HG02678 (cell line): ENCODE measurements around the gene ENGASE.

Source experiments
- ATAC-seq: cut with Tn5 transposase; IDR thresholded peaks from one replicate; pipeline ENCODE4 v1.9.1; 2021; ENCODE audit warnings: mild to moderate bottlenecking, moderate library complexity; ENCODE audit not compliant: unreplicated experiment

The ENGASE gene

DNA sequence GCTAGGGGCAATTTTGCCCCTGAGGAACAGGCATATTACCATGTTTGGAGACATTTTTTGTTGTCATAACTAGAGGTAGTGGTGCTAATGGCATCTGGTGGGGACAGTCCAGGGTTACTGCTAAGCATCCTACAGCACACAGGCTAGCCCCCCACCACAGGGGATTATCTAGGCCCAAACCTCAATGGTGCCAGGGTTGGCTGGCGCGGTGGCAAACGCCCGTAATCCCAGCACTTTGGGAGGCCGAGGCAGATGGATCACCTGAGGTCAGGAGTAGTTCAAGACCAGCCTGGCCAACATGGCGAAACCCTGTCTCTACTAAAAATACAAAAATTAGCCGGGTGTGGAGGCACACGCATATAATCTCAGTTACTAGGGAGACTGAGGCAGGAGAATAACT is 35.5 kb upstream of the ENGASE start:
- no peak for ATAC-seq

DNA sequence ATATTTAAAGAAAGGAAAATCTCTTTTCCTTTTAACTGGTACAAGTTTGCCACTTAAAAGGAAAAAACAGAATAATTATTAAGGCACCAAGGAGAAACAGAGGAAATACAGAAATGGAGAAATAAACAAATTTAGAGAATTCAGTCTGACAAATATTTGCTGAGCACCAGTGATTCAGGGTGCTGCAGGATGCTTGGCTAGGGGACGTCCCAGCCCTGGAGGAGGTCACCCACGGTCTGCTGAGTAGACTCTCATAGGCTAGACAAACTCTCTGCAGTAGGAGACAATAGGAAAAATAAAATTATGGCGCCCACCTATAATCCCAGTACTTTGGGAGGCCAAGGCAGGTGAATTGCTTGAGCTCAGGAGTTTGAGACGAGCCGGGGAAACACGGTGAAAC is 34.7 kb upstream of the ENGASE start:
- ATAC-seq: no peak

DNA sequence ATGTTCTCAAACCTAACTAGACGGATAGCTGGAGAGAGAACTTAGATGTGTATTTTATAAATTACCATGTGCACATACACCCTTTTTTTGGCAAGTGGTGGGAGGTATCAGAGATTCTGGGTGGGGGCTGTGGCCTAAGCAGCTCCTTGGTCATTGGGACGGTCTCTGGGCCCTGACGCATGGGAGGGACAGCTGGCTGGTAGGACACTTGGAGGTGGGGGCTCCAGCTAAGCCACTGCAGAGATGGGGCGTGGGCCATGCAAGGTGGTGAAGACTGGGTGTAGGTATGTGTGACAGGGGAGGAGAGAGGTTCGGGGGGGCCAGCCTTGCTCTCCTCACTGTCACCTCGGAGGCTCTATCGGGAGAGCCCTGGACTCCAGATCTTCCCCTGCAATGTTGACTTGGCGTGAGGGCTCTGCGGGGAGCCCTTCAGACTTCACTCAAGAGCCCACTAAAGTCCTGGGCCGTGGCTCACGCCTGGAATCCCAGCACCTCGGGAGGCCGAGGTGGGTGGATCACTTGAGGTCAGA is 33.5 kb upstream of the ENGASE start:
- ATAC-seq: no peak

DNA sequence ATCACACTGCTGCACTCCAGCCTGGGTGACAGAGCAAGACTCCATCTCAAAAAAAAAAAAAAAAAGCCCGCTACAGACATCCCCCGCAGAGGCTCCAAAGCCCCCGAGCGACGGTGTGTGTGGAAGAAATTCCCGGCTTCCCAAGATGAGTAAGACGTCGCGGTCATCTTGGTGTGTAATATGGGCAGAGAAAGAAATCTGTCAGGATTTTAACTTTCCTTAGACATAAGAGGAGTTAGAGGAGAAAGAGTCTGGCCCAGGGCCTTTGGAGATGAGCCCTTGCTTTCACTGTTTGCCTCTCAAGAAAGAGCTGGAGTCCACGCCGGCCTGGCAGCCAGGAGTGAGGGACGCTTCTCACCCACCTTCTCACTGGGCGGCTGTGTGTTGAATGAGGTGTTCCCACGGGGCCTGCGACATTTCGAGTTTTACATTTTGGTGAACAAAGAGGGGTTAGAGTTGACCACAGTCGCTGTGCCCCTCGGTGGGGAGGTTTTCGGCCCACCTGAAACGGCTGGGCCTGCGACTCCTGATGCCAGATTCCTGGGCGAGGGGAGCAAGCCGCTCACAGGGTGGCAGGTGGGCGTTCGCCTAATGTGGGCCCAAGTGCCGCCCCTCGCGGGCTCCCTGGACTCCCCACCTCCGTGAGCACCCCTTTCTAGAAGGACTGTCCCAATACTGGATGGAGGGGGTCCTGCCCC is 32.8 kb upstream of the ENGASE start:
- no peak for ATAC-seq

DNA sequence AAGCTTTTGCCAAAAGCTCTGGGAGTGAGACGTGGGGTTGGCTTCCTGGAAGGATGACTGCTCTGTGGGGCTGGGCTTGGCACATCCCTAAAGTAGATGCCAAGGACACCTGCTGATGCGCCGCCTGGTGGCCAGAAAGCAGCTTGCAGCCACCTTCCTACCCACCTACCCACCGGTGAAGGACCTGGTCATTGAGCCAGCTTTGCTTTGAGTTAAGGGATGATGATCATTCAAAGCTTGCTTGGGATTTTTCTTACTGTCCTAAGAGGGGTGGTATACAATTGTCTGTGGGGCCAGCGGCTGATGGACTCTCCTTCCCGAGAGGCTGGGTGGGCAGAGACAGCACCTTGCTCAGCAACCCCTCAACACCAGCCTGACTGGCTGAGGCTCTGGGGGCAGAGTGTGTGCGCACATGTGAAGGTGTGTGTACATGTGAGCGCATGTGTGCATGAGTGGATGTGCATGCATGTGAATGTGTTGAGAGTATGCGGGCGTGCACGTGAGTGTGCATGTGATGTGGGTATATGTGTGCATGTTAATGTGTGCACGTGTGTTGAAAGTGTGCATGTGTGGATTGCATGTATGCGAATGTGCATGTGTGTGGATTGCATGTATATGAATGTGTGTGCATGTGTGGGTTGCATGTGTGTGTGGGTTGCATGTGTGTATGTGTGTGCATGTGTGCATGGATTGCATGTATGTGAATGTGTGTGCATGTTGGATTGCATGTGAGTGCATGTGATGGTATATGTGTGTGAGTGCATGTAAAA is 32.0 kb upstream of the ENGASE start:
- ATAC-seq: no peak

DNA sequence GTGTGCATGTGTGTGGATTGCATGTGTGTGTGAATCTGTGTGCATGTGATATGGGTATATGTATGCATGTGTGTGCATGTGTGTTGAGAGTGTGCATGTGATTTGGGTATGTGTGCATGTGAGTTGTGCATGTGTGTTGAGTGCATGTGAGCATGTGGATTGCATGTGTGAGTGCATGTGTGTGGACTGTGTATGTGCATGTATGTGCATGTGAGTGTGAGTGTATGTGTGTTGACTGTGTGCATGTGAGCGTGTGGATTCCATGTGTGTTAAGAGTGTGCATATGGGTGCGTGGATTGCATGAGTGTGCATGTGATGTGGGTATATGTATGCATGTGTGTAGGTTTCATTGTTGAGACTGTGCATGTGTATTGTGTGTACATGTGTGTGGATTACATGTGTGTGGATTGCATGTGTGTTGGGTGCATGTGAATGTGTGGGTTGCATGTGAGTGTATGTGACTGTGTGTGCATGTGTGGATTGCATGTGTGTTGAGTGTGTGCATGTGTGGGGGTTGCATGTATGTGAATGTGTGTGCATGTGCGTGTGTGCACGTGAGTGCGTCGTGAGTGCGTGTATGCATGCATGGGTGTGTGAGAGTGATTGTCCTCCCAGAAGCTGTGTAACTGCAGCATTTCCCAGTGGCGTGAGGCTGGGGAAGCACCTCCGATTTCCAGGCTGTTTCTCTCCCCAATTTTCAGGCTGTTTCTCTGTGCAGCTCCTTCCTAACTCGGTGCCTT is 31.3 kb upstream of the ENGASE start:
- no peak for ATAC-seq

DNA sequence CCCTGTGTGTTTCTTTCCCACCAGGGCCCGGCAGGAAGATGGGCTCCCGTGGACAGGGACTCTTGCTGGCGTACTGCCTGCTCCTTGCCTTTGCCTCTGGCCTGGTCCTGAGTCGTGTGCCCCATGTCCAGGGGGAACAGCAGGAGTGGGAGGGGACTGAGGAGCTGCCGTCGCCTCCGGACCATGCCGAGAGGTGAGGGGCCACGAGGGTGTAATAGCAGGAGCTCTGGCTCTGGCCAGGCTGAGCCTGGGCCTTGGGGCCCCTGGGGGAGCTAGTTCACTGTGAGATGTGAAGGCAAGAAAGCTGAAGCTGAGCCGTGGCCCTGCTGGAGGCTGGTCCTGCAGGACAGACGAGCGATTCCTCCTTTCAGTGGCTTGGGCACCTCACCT is 30.7 kb upstream of the ENGASE start:
- ATAC-seq: no peak

DNA sequence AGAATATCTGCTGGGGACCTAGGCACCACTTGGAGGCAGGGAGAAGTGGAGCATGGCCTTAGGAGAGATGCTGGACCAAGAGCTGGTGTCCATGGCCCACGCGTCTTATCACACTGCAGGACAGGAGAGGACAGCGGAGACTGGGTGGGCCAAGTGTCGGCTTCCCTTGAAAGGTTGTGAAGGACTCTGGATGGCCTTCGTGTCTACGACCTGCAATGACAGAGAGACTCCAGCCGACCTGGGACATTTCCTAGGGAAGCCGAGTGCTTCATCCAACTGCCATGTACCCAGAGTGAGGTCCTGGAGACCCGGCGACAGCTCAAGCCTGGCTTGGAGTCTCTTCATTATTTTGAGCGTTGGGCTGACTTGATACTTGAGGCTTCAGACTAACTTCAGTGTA is 30.2 kb upstream of the ENGASE start:
- ATAC-seq: no peak

DNA sequence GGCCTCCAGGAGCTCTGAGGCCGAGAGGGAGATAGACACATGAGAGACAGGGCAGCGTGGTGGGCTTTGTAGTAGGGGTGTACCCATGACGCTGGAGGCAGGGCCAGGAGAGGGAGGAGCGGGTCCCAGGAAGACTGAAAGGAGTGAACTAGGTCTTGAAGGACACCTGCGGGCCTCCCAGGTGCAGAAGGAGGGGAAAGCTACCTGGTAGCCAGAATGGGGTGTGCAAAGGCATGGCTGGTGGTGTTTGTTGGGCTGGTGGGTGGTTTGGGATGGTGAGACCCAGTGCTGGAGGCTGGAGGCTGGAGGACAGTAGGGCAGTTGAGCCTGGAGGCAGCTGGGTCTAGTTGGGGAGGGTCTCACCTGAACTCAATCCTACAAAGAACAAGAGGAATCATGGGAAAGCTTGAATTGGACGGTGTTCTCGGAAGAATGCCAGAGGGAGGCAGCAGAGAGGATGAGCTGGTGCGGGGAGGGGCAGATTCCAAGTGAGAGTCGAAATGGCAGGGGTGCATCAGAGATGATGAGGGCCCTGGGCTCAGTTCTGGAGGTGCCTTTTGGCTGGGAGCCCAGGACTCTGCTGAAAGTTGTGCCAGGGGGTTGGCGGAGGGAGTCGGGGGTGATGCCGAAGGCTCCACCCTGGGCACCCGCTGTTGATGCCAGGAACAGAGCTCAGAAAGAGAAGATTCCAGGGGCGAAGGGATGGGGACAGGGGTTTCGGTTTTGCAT is 29.5 kb upstream of the ENGASE start:
- no peak for ATAC-seq

DNA sequence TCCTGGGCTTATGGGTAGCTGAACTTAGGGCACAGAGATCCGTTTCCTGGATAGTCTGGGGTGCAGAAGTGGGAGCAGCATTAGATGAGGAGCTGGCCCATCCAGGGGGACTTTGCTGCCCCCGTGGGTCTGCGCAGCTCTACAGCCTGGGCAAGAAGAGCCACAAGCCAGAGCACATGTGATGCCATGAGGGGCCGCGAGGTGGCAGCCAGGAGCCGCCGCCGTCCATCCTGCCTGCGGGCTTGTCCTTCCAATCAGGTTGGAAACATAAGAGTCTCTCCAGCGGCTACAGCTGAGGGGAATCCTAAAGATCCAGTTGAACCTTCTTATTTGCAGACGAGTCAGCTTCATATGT is 28.8 kb upstream of the ENGASE start:
- no peak for ATAC-seq

DNA sequence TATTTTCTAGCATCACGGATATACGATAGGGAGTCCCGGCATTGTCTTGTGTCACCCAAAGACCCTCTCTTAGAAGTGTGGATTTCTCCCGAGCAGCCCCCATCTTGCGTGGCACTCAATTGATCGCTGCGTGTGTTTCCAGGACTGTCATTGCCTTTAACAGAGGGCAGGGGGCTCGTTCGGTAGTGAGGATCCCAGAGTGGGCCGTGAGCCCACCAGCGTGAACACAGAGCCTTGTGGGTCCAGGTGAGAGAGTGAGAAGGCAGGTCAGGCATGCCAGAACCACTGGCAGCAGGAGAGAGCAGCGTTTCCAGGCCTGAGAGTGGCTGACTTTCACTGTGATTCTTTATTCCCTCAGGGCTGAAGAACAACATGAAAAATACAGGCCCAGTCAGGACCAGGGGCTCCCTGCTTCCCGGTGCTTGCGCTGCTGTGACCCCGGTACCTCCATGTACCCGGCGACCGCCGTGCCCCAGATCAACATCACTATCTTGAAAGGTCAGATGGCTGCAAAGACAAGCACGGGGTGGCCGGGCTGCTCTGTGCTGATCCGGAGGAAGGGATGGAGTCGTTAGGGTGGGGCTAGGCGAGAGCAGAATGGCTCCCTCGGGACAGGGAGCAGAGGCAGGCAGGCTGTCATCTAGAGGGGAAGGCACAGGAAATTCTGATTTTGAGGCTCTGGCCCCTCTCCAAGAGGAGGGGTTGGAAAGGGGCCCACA is 28.3 kb upstream of the ENGASE start:
- ATAC-seq: no peak

DNA sequence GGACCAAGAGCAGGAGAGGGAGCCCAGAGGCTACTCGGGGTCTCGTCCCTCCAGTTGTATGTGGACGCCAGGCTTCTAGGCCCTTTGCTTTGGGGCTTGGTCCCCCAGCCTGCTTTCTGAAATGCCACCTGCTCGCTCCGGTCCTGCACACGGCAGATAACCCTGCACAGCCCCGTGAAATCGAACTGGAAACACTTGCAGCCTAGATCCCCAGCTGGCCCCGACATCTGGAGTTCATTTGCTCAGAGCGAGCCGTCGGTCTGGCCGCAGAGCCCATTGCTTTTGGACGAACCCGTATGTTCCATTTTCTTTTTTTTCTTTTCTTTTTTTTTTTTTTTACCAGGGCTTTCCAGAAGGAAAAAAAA is 27.7 kb upstream of the ENGASE start:
- ATAC-seq: no peak

DNA sequence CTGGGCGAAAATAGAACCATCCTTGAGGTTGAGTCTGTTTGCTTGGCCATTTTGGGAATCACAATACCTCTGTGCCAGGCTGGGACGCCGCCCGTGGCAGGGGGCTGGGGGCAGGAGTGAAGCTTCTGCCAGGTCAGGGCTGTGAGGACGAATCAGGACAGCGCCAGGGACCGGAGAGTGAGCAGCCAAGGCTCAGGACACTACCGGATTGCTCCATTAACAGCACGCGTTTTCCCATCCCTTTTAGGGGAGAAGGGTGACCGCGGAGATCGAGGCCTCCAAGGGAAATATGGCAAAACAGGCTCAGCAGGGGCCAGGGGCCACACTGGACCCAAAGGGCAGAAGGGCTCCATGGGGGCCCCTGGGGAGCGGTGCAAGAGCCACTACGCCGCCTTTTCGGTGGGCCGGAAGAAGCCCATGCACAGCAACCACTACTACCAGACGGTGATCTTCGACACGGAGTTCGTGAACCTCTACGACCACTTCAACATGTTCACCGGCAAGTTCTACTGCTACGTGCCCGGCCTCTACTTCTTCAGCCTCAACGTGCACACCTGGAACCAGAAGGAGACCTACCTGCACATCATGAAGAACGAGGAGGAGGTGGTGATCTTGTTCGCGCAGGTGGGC is 27.2 kb upstream of the ENGASE start:
- ATAC-seq: no peak

DNA sequence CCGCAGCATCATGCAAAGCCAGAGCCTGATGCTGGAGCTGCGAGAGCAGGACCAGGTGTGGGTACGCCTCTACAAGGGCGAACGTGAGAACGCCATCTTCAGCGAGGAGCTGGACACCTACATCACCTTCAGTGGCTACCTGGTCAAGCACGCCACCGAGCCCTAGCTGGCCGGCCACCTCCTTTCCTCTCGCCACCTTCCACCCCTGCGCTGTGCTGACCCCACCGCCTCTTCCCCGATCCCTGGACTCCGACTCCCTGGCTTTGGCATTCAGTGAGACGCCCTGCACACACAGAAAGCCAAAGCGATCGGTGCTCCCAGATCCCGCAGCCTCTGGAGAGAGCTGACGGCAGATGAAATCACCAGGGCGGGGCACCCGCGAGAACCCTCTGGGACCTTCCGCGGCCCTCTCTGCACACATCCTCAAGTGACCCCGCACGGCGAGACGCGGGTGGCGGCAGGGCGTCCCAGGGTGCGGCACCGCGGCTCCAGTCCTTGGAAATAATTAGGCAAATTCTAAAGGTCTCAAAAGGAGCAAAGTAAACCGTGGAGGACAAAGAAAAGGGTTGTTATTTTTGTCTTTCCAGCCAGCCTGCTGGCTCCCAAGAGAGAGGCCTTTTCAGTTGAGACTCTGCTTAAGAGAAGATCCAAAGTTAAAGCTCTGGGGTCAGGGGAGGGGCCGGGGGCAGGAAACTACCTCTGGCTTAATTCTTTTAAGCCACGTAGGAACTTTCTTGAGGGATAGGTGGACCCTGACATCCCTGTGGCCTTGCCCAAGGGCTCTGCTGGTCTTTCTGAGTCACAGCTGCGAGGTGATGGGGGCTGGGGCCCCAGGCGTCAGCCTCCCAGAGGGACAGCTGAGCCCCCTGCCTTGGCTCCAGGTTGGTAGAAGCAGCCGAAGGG is 26.4 kb upstream of the ENGASE start:
- no peak for ATAC-seq

DNA sequence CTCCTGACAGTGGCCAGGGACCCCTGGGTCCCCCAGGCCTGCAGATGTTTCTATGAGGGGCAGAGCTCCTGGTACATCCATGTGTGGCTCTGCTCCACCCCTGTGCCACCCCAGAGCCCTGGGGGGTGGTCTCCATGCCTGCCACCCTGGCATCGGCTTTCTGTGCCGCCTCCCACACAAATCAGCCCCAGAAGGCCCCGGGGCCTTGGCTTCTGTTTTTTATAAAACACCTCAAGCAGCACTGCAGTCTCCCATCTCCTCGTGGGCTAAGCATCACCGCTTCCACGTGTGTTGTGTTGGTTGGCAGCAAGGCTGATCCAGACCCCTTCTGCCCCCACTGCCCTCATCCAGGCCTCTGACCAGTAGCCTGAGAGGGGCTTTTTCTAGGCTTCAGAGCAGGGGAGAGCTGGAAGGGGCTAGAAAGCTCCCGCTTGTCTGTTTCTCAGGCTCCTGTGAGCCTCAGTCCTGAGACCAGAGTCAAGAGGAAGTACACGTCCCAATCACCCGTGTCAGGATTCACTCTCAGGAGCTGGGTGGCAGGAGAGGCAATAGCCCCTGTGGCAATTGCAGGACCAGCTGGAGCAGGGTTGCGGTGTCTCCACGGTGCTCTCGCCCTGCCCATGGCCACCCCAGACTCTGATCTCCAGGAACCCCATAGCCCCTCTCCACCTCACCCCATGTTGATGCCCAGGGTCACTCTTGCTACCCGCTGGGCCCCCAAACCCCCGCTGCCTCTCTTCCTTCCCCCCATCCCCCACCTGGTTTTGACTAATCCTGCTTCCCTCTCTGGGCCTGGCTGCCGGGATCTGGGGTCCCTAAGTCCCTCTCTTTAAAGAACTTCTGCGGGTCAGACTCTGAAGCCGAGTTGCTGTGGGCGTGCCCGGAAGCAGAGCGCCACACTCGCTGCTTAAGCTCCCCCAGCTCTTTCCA is 25.5 kb upstream of the ENGASE start:
- ATAC-seq: no peak

DNA sequence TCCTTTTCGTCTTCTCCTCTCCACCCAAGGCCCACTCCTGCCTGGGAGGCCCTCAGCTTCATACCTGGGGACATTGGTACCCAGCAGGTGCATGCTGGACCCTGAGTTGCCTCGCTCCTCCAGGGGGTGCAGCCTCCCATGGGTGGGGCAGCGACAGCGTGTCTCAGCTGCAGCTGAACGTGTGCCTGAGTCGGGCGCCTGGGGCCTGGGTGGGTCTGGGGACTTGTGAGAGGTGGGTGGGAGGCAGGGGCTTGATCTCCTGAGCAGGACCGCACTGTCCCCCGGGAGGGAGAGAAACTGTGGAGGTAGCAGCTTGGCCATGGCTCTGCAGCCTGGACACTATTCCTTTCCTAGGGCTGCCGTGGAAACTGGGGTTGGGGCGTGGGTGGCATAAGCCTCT is 24.8 kb upstream of the ENGASE start:
- ATAC-seq: no peak

DNA sequence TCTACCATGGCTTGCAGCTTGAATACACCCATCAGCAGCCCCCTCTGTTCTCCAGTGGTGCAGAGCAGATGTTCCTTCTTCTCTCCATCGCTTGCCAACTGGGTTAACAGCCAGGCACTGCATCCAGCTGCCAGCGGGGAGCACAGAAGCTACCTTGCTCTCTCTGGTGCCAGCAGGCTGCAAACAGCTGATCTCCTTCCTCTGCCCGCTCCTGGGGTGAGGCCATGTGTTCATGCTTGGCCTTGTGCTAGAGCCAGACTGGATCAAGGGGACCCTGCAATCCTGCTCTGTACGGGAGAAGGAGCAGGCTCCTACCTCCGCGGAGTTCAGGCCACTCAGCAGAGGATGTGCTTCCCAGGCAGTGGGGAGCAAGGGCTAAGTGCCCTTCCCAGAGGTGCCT is 24.1 kb upstream of the ENGASE start:
- no peak for ATAC-seq

DNA sequence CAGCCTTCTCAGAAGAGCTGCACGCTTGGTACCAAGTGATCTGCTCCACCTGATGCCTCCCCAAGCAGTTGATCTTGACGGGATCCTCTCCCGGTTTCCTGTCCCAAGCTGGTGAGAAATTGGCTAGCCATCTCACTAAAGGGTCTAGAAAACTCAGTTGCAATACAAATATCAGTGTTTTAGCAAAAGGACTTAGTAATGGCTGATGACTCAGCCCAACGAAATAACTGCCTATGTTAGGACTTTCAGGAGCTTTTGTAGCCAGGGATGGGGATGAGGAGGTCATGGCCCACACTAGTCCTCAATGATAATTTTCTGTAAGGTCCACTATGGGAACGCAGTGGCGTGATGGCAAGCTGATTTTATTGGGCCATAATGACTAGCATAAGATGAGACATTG is 23.3 kb upstream of the ENGASE start:
- no peak for ATAC-seq
